Hindlimb muscle (tissue), 1 donor: Measurements from ENCODE around the gene THEMIS2. TPM values are rescaled to one million over a fixed set of nuclear protein-coding genes. Genes with fewer than 3 reads are reported as not detected.

ENCODE experiments used
- DNase-seq: peaks from one replicate; pipeline ENCODE4 v3.0.0-alpha.2; 2013
- polyA plus RNA-seq: library from polyadenylated mRNA; unstranded; fragments of 120-200 nt; gene quantifications from one replicate; pipeline ENCODE4 v1.2.1, GENCODE V29; 2013; ENCODE audit not compliant: insufficient read length

THEMIS2 gene
- polyA plus RNA-seq, 1 donor: 3.0 TPM

- no peak for DNase-seq
Measured at GRCh38 chr1:27886744-27887143, 14.4 kb downstream of the THEMIS2 start.

- DNase-seq: no peak
Measured at GRCh38 chr1:27887215-27888021, 15.1 kb downstream of the THEMIS2 start.

DNA sequence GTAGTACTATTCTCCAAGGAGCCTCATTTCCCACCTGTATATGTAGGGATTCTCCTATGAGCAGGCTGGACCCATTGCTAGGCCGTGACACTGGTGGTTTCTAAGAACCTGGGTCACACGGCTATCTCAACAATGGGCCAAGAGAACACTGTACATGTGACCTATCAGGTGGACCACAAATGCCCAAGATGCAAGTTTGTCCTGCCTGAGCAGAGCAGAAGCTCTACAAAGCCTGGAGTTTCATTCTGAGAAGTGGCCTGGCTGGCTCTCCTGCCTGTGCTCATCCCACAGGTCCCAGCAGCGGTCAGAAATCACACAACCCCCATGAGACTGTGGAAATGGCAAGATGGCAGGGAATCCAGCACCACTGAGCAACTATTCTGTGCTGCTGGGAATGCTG is 17.2 kb downstream of the THEMIS2 start:
- DNase-seq: no peak

DNA sequence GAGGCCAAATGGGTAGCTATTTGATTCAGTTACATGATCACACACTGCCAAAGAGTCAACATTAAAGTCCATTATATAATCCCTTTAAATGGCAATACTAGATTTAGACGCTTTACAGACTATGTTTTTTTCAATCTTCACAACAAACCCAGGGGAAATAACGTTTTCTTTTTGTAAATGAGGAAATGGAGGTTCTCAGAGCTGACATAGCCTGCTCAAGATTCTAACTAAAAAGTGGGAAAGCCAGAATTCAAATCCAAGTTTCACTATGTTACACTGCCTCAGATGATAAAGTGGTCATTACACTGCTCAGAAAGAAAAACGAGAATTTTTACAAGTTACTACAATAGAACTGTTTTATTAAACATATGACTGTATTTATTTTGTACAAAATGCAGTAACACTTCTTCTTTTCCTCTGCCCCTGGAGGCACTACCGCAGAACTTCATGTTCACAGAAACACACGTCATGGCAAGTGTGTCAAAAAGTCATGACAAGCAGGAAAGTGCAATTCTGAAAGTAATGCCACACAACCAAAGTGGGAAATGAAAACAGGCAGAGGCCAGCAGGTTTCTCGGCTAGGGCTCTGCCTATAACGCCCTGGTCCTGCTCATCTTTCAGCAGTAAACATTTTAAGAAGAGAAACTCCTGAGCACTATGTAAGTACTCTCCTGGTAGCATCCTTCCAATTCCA is 19.0 kb downstream of the THEMIS2 start:
- no peak for DNase-seq

- no peak for DNase-seq
Measured at GRCh38 chr1:27894521-27894920, 22.2 kb downstream of the THEMIS2 start.

DNA sequence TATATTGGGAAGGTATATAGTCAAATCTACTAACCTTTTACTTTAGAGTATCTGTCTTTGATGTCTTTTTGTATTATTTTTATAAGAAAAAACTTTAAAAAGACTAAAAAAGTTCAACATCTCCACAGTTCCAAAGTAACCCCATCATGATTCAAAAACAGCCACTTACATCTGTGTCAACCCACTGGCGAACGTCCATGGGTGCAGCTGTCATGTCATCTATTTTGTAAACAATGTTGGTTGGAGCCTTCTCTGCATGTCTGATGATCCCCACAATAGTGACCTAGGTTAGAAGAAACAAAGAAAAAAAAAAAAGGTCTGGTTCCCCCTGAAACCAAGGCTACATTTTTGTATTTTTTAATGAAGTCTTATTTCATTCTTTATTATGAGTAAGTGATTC is 34.4 kb downstream of the THEMIS2 start:
- DNase-seq: no peak

- DNase-seq: no peak
Measured at GRCh38 chr1:27912429-27912828, 40.1 kb downstream of the THEMIS2 start.

GRCh38 chr1:27915082-27915575 is 42.8 kb downstream of the THEMIS2 start:
- no peak for DNase-seq

GRCh38 chr1:27922272-27922671 is 49.9 kb downstream of the THEMIS2 start:
- DNase-seq: no peak

DNA sequence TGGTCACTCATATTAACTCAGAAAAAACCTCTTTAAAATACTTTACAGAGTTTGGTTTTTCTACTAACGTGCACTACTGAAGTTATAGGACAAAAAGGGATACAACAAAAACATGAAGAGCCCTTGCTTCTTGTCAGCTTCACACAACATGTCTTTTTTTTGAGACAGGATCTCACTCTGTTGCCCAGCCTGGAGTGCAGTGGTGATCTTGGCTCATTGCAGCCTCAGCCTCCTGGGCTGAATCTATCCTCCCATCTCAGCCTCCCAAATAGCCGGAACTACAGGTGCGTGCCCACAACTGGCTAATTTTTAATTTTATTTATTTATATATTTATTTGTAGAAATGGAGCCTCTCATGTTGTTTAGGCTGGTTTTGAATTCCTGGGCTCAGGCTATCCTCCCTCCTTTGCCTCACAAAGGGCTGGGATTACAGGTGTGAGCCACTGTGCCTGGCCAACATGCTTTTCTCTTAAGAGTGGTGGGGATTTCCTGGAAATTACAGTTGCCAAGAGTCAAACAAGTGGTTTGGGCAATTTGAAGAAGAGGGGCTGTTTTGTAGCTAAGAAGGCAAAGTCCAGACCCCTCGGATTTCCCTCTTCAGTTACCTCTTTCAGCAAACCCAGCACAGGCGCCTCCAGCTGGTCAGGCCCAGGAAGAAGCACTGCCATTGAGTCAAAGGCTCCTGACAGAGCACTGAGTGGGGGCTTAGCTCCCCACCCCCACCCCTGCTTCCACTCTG is 56.0 kb downstream of the THEMIS2 start:
- DNase-seq: no peak

DNA sequence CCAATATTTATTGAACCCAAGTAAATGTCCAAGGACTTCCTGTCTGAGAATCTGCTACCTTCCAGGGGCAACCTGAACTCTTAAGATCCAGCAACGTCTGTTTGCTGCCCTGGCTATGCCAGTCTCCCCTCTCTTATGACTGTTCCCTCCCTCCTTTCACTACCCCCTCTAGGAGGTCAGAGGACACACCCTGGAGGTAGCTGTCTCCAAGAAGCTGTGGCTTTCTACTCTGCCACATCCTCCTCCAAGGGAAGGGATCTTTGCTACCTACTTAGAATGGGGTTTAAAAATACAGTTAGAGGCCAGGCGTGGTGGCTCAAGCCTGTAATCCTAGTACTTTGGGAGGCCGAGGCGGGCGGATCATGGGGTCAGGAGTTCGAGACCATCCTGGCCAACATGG is 58.8 kb downstream of the THEMIS2 start:
- DNase-seq: no peak

DNA sequence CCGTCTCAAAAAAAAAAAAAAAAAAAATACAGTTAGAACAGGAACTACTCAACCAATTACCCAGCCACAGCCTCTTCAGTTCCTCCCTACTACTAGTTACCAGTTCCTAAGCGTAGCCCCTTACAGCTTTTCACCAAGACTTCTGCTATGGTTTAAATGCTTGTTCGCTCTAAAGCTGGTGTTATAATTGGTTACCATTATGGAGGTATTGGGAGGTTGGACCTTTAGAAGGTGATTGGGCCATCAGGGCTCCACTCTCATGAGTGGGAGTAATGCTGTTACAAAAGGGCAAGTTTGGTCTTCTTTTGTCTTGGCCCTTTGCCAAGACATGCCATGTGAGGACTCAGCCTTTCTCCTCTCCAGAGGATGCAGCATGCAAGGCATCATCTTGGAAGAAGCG is 59.4 kb downstream of the THEMIS2 start:
- no peak for DNase-seq

DNA sequence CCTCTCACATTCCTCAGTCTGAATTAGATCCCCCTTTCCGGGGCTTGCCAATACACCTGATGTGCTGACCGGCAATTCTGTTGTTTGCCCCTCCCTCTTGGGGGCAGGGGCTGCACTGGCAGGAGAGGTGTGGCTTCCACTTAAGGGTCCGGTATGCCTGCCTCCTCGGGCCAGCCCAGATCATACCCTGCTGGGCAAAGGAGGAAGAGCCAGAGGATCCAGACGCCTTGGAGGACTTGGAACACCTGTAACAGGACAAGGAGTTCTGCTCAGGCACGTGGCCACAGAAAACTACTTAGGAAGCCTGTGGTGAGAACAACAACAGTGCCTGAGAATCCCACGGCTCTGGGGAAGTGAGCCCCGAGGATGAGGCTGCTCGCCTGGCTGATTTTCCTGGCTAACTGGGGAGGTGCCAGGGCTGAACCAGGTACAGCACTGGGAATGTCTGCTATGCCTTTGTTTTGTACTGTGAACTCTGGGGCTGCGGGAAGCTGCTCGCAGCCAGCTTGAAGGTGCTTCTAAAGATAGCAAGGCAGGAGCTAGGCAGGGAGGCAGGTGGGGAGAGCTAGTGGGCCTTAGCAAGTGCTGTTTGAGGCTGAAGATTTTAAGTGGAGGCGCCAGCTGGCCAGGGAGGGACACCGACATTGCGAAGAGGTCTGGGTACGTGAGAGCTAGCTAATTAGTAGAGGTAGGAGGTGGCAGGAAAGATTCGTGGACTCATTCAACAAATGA is 62.6 kb downstream of the THEMIS2 start, which contains the start of gene SMPDL3B:
Gene SMPDL3B, plus strand, starts transcription at position 183 of the 732 bp plus-strand sequence. Its CDS starts 184 bp downstream, at position 367.
- DNase-seq: no peak

- no peak for DNase-seq
Measured at GRCh38 chr1:27935721-27936120, 63.4 kb downstream of the THEMIS2 start.

Other genes starting within 250 kb of the THEMIS2 start
- 2.4 TPM for gene FGR, start 237.4 kb upstream of the THEMIS2 start, polyA plus RNA-seq
- gene IFI6, start 200.4 kb upstream of the THEMIS2 start, polyA plus RNA-seq: 99.0 TPM
- 27.9 TPM for gene FAM76A, start 146.6 kb upstream of the THEMIS2 start, polyA plus RNA-seq
- gene STX12, start 99.3 kb upstream of the THEMIS2 start, polyA plus RNA-seq: 29.0 TPM
- gene PPP1R8, start 41.8 kb upstream of the THEMIS2 start, polyA plus RNA-seq: 30.9 TPM
- gene RPA2, start 42.0 kb downstream of the THEMIS2 start, polyA plus RNA-seq: 57.4 TPM
- gene SMPDL3B, start 62.5 kb downstream of the THEMIS2 start, polyA plus RNA-seq: 0.14 TPM
- gene XKR8, start 87.4 kb downstream of the THEMIS2 start, polyA plus RNA-seq: 9.4 TPM
- gene EYA3, start 216.1 kb downstream of the THEMIS2 start, polyA plus RNA-seq: 20.4 TPM